Activated CD8-positive, alpha-beta T cell treated with anti-CD3 and anti-CD28 coated beads for 36 hours (primary cell): Measurements from ENCODE around the gene ATP13A2. TPM values are rescaled to one million over a fixed set of nuclear protein-coding genes. Genes with fewer than 3 reads are reported as not detected.
A peak's percentile ranks its signal among the peaks of the same experiment; 100 is the strongest.

Source experiments
- ATAC-seq: fragments of 200-7000 bp; cut with Tn5 transposase; one replicate; pipeline ENCODE4 v1.10.0; 2021; ENCODE audit warnings: mild to moderate bottlenecking, moderate library complexity
- CTCF ChIA-PET: fragments of 350-600 bp; sonication (Branson Sonifier 250); formaldehyde crosslinking; loops from one replicate; lab custom pipeline; 2021; ENCODE audit warnings: antibody characterized with exemption; lab: Charles Lee
- POLR2A ChIA-PET: fragments of 350-600 bp; sonication (Branson Sonifier 250); formaldehyde crosslinking; loops from one replicate; lab custom pipeline; 2021; ENCODE audit warnings: antibody characterized with exemption; lab: Charles Lee
- DNase-seq: peaks from one replicate; pipeline ENCODE4 v3.0.0-alpha.2; 2020
- H3K27ac Mint-ChIP-seq: one replicate; pipeline ENCODE4 v1.8.0; 2021; ENCODE audit warnings: mild to moderate bottlenecking, mixed read lengths
- H3K27me3 Mint-ChIP-seq: one replicate; pipeline ENCODE4 v1.8.0; 2021; ENCODE audit warnings: mixed read lengths
- H3K36me3 Mint-ChIP-seq: one replicate; pipeline ENCODE4 v1.8.0; 2021; ENCODE audit warnings: low read depth, mixed read lengths
- H3K4me1 Mint-ChIP-seq: one replicate; pipeline ENCODE4 v1.8.0; 2021; ENCODE audit warnings: low read depth, mixed read lengths
- H3K4me3 Mint-ChIP-seq: one replicate; pipeline ENCODE4 v1.8.0; 2021; ENCODE audit warnings: mild to moderate bottlenecking, moderate library complexity, mixed read lengths
- H3K9me3 Mint-ChIP-seq: one replicate; pipeline ENCODE4 v1.8.0; 2021; ENCODE audit warnings: mixed read lengths
- CTCF ChIP-seq: fragments of 200-600 bp; IDR thresholded peaks from one replicate; pipeline ENCODE4 v1.8.0; 2022; ENCODE audit warnings: antibody characterized with exemption, mild to moderate bottlenecking
- intact Hi-C: fragments of 100-400 bp; cut with micrococcal nuclease; formaldehyde crosslinking; loops from one replicate; pipeline ENCODE4 v1.10.0; 2022
- total RNA-seq, 2 experiments: library from RNA; stranded (reverse); gene quantifications; one replicate each; pipeline ENCODE4 v1.2.3, GENCODE V29; 2021

Gene ATP13A2
- total RNA-seq, 2 experiments from 2014 or later = 21.4 to 24.1 TPM

DNA sequence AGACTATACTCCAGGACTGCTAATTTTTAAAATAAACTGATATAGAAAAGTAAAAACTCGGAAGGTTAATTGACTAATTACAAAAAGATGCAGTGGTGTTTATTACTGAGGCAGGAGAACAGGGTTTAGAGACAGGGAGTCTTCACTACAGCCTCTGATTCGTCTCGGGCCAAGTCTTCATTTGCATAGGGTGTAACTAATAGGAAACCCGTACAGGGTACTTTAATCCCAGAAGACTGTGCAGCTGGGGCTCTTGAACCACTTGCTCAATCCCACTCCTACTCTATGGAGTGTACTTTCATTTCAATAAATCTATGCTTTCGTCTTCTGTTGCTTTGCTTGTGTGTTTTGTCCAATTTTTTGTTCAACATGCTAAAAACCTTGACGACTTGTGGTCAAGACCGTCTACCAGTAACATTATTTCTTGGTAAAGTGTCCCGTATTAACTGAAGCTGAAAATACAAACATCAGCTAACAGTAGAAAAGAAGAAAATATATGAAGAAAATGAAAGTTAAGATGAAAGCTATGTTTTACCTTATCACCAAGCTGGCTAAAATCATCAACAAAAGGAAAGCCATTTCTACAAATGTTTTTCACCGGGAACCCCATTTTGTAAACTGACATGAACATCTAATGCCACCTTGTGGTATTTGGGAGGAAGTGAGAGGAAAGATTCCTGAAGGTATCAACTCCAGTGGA, 34.1 kb upstream of the ATP13A2 start:
- ChIA-PET CTCF (interaction anchor here (0.7 to 4.5 kb wide), 11 partner anchors 11 to 94 kb away, joined by 3 to 22 read pairs (median 4); no protein-coding TSS in a partner anchor), POLR2A (interaction anchor here (0.6 to 0.7 kb wide), 2 partner anchors 13 to 56 kb away, joined by 4 to 5 read pairs; no protein-coding TSS in a partner anchor)
- DNase-seq (no peak), ATAC-seq (no peak)
- Mint-ChIP-seq H3K9me3 (no peaks in the 10 kb centered on the region), H3K36me3 (peaks cover 29% of the 10 kb centered on the region), H3K4me1 (peaks cover 19% of the 10 kb centered on the region), H3K4me3 (no peak overlapping the region), H3K27me3 (no peaks in the 10 kb centered on the region), H3K27ac (peak overlapping the region; percentile 68)
- intact Hi-C loops = no loop called here
- peak; percentile 73 for TF ChIP-seq CTCF

DNA sequence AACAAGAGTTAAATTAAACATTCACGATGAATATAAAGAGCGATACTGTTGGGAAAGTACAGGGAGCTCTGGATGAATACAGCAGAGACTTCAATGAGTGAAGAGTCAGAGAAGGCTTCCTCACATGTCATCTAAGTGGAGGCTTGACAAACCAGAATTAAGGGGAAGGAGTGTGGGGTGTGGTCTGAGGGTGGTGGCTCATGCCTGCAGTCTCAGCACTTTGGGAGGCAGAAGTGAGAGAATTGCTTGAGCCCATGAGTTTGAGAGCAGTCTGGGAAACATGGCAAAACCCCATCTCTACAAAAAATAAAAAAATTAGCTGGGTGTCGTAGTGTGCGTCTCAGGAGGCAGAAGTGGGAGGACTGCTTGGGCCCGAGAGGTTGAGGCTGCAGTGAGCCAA, 33.4 kb upstream of the ATP13A2 start:
- ATAC-seq (no peak), DNase-seq (no peak)
- intact Hi-C loops = no loop called here
- Mint-ChIP-seq H3K4me1 (peaks cover 18% of the 10 kb centered on the region), H3K36me3 (peaks cover 28% of the 10 kb centered on the region), H3K27ac (no peak overlapping the region), H3K9me3 (no peaks in the 10 kb centered on the region), H3K4me3 (no peak overlapping the region), H3K27me3 (no peaks in the 10 kb centered on the region)
- TF ChIP-seq CTCF = no peak
- ChIA-PET CTCF (interaction anchor here (1.8 to 4.5 kb wide), 3 partner anchors 11 to 93 kb away, joined by 5 to 22 read pairs (median 12); no protein-coding TSS in a partner anchor), POLR2A (no interaction called here)

GRCh38 chr1:17043676-17044075, 31.9 kb upstream of the ATP13A2 start:
- POLR2A ChIA-PET = no interaction called here
- Mint-ChIP-seq H3K36me3 (peaks cover 33% of the 10 kb centered on the region), H3K27ac (no peak overlapping the region), H3K9me3 (no peaks in the 10 kb centered on the region), H3K4me1 (peaks cover 18% of the 10 kb centered on the region), H3K27me3 (no peaks in the 10 kb centered on the region), H3K4me3 (no peak overlapping the region)
- intact Hi-C loops = no loop called here
- DNase-seq = no peak
- ATAC-seq = no peak
- CTCF ChIA-PET = no interaction called here
- no peak for TF ChIP-seq CTCF

DNA sequence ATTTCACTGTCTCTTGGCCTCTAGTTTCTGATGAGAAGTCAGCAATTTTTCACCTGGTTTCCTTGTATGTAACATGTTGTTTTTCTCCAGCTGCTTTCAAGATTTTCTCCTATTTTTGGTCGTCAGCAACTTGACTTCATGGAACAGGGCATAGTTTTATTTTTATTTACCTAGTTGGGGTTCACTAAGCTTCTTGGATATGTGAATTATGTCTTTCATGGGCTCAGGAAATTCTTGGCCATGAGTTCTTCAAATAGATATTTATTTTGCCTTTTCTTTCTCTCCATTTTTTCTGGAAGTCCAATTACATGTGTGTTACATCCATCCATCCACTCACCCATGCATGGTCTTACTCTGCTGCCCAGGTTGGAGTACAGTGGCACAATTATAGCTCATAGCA, 28.4 kb upstream of the ATP13A2 start:
- no peak overlapping the region for H3K27ac Mint-ChIP-seq

More for the DNA sequence above, 28.4 kb upstream of the ATP13A2 start:
- Mint-ChIP-seq H3K4me1 (peaks cover 8% of the 10 kb centered on the region), H3K9me3 (no peaks in the 10 kb centered on the region), H3K4me3 (no peak overlapping the region), H3K27me3 (no peaks in the 10 kb centered on the region), H3K36me3 (peaks cover 31% of the 10 kb centered on the region)
- intact Hi-C loops = no loop called here
- DNase-seq (no peak), ATAC-seq (no peak)
- no peak for TF ChIP-seq CTCF
- ChIA-PET CTCF (interaction anchor here (1.2 kb wide), 1 partner anchor 79 kb away, joined by 3 read pairs; no protein-coding TSS in a partner anchor), POLR2A (no interaction called here)
